ENCODE results near the gene LHX2. TPM values are rescaled to one million over a fixed set of nuclear protein-coding genes. Genes with fewer than 3 reads are reported as not detected.

Gene LHX2
- total and polyA plus RNA-seq, 8 donors = not detected

DNA sequence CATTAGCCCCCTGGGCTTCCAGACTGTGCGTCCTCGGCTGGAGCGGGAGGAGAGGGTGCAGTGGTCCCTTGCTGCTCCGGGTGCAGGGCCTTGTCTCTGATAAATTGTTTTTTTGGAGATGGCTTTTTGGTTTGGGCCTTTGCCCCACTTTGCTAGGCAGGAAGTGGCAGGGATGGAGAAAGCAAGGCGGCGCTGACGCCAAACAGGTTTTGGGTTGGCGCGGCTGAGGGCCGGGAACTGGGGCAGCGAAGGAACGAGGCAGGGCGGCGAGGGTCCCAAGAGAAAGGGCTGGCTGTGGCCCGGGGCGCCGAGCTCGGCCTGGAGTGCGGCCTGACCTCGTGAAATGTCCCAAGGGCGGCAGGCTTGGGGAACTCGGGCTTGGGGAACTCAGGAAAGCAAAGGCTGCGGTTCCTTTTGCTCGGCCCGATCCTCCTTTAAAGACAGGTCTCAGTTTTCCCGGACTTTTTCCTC lies 4.1 kb downstream of the LHX2 start:
- no peak for FAIRE-seq
- Histone ChIP-seq H3K9me3 (no peaks in the 10 kb centered on the region), H3K27ac (no peak overlapping the region), H3K27me3 (peaks cover 9 to 84% (median 15%) of the 10 kb centered on the region in 4 donors), H3K36me3 (no peaks in the 10 kb centered on the region), H3K4me1 (peaks cover 0 to 9% (median 0%) of the 10 kb centered on the region in 3 donors), H3K4me3 (no peak overlapping the region)
- WGBS, 2 donors = 11 to 14% methylated on average over 24 to 26 of the region's 26 CpGs
- intact Hi-C loops (cut with DNase I) = no loop called here
- DNase-seq = peak in 1 of 6 donors; percentile 53
- TF ChIP-seq, protein P1, sequence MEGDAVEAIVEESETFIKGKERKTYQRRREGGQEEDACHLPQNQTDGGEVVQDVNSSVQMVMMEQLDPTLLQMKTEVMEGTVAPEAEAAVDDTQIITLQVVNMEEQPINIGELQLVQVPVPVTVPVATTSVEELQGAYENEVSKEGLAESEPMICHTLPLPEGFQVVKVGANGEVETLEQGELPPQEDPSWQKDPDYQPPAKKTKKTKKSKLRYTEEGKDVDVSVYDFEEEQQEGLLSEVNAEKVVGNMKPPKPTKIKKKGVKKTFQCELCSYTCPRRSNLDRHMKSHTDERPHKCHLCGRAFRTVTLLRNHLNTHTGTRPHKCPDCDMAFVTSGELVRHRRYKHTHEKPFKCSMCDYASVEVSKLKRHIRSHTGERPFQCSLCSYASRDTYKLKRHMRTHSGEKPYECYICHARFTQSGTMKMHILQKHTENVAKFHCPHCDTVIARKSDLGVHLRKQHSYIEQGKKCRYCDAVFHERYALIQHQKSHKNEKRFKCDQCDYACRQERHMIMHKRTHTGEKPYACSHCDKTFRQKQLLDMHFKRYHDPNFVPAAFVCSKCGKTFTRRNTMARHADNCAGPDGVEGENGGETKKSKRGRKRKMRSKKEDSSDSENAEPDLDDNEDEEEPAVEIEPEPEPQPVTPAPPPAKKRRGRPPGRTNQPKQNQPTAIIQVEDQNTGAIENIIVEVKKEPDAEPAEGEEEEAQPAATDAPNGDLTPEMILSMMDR (IDR thresholded peaks at IDR 0.05) = no peak
- no peak for ATAC-seq

DNA sequence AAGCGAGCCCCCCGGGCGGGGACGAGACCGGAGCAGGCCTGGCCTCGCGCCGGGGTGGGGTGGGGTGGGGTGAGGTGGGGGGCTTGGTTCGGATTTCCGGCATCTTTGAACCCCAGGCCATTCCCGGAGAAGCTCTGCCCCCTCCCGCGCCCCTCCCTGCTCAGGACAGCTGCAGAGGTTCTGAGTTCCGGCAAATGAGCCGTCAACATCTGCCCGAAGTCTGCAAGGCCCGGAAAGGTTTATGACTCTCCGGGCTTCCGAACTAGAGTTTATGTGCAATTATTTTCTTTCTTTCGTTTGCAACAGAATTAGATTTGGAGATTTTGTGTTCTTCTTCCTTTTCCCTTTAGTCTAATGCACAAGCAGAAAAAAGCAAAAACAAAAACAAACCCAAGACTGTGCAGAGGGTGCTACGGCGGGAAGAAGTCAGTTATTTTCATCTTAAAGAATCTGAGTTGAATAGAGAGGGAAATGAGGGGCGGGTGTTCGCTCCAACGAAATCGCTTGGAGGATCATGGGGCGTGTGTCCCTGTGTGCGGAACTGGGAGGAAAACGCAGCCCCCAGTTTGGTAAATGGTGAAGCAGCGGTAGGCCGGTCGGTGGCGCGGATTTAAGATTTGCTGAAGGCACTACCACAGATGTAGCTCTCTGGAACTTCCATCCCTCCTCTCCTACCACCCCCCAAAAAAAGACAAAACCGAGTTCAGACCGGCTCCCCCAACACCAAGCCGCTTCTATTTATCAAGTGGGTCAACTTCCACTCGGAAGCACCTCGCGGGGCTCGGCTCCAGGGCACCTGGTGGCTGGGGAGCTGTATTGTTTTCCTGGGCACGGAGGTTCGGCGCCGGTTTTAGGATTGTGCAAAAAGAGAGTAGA lies 4.8 kb downstream of the LHX2 start:
- Histone ChIP-seq H3K36me3 (no peaks in the 10 kb centered on the region), H3K4me1 (peaks cover 0 to 9% (median 0%) of the 10 kb centered on the region in 3 donors), H3K4me3 (peak overlapping the region in 1 of 4 donors; percentile 30), H3K27me3 (peaks cover 9 to 85% (median 17%) of the 10 kb centered on the region in 4 donors), H3K27ac (no peak overlapping the region), H3K9me3 (no peaks in the 10 kb centered on the region)
- TF ChIP-seq, protein P1 (IDR thresholded peaks at IDR 0.05) = no peak
- ATAC-seq (no peak), FAIRE-seq (no peak), DNase-seq (no peak)
- WGBS, 2 donors = 11 to 15% methylated on average over 40 to 45 of the region's 45 CpGs
- intact Hi-C loops (cut with DNase I) = no loop called here

DNA sequence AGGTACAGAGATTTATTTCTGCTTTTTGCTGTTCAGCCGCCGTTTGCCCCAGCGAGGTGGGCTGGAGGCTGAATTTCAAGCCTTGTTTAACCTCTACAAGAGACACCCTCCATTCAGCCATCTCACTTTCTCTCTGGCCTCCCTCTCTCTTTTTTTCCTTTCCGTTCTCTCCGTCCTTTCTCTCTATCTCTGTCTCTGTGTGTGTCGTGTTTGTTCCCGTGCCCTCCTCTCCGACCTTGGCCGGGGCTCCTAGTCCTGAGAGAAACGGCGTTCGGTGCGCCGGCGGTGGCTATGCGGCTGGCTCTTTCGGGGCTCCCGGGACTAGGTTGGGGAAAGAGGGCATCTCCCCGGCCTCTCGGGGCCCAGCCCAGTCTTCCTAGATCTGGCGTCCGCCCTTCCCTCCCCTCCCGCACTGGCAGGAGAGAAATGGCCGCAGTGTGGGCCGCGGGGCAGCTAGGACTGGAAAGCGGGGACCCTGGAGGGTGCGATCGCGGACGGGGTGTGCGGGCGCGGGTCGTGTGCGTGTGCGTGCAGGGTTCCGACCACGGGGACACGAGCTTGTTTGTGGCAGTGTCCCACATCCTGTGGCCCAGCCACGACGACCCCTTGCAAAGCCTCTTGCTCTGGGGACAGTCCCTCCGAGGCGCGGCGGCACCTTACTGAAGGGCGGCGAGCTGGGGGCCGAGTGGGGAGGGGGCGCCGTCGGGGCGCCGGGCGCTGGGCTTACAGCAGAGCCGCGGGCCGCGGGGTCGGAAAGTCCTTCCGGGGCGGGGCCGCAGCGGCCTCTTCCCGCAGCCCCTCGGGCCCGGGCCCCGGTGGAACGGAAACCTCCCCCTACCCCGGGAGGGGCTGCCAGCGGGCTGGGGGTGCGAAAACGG lies 5.7 kb downstream of the LHX2 start:
- Histone ChIP-seq H3K4me1 (peaks cover 0 to 9% (median 0%) of the 10 kb centered on the region in 3 donors), H3K27me3 (peaks cover 9 to 84% (median 18%) of the 10 kb centered on the region in 4 donors), H3K36me3 (no peaks in the 10 kb centered on the region), H3K4me3 (peak overlapping the region in 1 of 4 donors; percentile 30), H3K27ac (no peak overlapping the region), H3K9me3 (no peaks in the 10 kb centered on the region)
- peak in 1 of 6 donors; percentile 52 for DNase-seq
- 2 to 4% methylated on average over 57 to 73 of the region's 73 CpGs for WGBS, 2 donors
- TF ChIP-seq, protein P1 (IDR thresholded peaks at IDR 0.05) = no peak
- no peak for FAIRE-seq
- ATAC-seq = peak in 1 of 4 donors; percentile 9
- intact Hi-C loops (cut with DNase I) = no loop called here

DNA sequence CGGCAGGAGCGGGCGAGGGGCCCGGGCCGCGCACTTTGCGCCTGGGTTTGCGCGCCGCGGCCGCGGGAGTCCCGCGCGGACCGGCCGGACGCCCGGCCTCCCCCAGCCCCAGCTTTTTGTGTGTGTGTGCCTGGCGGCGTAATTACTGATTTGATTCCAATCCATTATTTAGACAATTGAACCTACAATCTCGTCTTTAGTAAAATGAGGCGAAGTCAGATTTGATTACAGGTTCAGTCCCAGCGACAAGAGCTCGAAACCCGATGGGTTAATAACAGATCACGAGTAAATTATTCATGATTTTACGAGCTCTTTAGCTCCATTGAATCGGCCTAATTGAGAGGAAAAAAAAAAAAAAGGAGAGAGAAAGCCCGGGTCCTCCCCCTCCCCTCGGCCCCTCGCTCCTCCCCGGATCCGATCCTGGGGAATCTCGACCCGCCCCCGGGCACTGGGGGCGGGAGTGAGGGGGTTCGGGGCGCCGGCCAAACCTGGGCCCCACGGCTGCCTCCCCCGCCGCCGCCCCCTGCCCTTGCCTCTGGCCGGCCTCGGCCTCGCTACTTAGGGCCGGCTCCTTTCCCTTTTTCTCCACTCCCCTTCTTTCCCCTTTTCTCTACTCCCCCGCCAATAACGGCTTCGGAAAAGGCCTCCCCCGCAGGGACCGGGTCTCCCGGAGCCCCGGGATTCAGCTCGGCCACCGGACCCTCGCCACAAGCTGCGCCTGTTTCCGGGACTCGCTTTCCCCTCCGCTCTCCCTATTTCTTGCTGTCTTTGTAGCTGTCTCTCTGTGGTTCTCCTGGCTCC lies 6.6 kb downstream of the LHX2 start:
- no peak overlapping the region for H3K27ac ChIP-seq
- DNase-seq = no peak
- no peak for FAIRE-seq
- H3K4me1 ChIP-seq = peaks cover 0 to 9% (median 0%) of the 10 kb centered on the region in 3 donors
- peaks cover 9 to 84% (median 18%) of the 10 kb centered on the region in 4 donors for H3K27me3 ChIP-seq
- H3K36me3 ChIP-seq = no peaks in the 10 kb centered on the region
- WGBS, 2 donors = 6 to 8% methylated on average over 54 to 63 of the region's 64 CpGs
- TF ChIP-seq, protein P1 (IDR thresholded peaks at IDR 0.05) = no peak
- no peaks in the 10 kb centered on the region for H3K9me3 ChIP-seq
- H3K4me3 ChIP-seq = peak overlapping the region in 1 of 4 donors; percentile 30
- intact Hi-C loops (cut with DNase I) = no loop called here
- ATAC-seq = no peak
